SK-N-SH (cell line): ENCODE results near the gene IPO11. TPM values are rescaled to one million over a fixed set of nuclear protein-coding genes. Genes with fewer than 3 reads are reported as not detected.

Experiments
- CTCF ChIA-PET: fragments of 300-600, 350-600 bp; formaldehyde crosslinking; extraction: SDS; loops from one replicate; lab custom pipeline; 2021; lab: Yijun Ruan, JAX
- POLR2A ChIA-PET: fragments of 350-600 bp; sonication (Branson Sonifier 250); formaldehyde crosslinking; extraction: SDS; loops from one replicate; lab custom pipeline; 2020; ENCODE audit warnings: antibody characterized with exemption, inconsistent platforms; lab: Yijun Ruan, JAX
- DNase-seq: peaks from one replicate; pipeline ENCODE4 v3.0.0; 2012
- H2AFZ ChIP-seq: fragments of 200-600 bp; sonication (generic); 2 replicates; pipeline ENCODE4 v1.8.1; 2016; ENCODE audit warnings: antibody characterized with exemption, mild to moderate bottlenecking, low read depth
- H3F3A ChIP-seq: fragments of 200-600 bp; sonication (generic); replicated peaks from 2 replicates; pipeline ENCODE3; 2016; ENCODE audit warnings: antibody characterized with exemption, mild to moderate bottlenecking; ENCODE audit not compliant: insufficient read depth
- H3K27ac ChIP-seq, 2 experiments: fragments of 200-500 bp in 1 of 2; fragments of 200-600 bp in 1 of 2; sonication (Bioruptor generic) in 1 of 2; sonication (generic), shearing (Covaris generic) in 1 of 2; 2 replicates each; pipeline versions ENCODE4 v1.5.1 to v1.6.1; 2014 to 2016; ENCODE audit warnings: low read depth in 2 of 2, inconsistent platforms in 1 of 2, low read length in 1 of 2, mild to moderate bottlenecking in 1 of 2, mixed read lengths in 1 of 2
- H3K27me3 ChIP-seq: fragments of 200-600 bp; sonication (generic), shearing (Covaris generic); 2 replicates; pipeline ENCODE4 v1.6.1; 2016; ENCODE audit warnings: mixed run types; ENCODE audit not compliant: insufficient read depth
- H3K36me3 ChIP-seq, 2 experiments: fragments of 200-500 bp in 1 of 2; fragments of 200-600 bp in 1 of 2; sonication (Bioruptor generic) in 1 of 2; sonication (generic) in 1 of 2; replicated peaks in 1 of 2; 2 replicates each; pipeline versions ENCODE3 to v1.5.1; 2014 to 2016; ENCODE audit warnings: low read length in 1 of 2, mild to moderate bottlenecking in 1 of 2; ENCODE audit not compliant: insufficient read depth in 2 of 2, control insufficient read depth in 1 of 2
- H3K4me1 ChIP-seq, 2 experiments: fragments of 200-500 bp in 1 of 2; fragments of 200-600 bp in 1 of 2; sonication (Bioruptor generic) in 1 of 2; sonication (generic), shearing (Covaris generic) in 1 of 2; 2 replicates each; pipeline versions ENCODE4 v1.5.1 to v1.6.1; 2014 to 2016; ENCODE audit warnings: low read depth in 1 of 2, low read length in 1 of 2, mixed run types in 1 of 2; ENCODE audit not compliant: insufficient read depth in 2 of 2, control insufficient read depth in 1 of 2
- H3K4me2 ChIP-seq: fragments of 200-600 bp; sonication (generic), shearing (Covaris generic); 2 replicates; pipeline ENCODE4 v1.6.1; 2017; ENCODE audit warnings: mixed run types
- H3K4me3 ChIP-seq, 2 experiments: fragments of 200-500 bp in 1 of 2; fragments of 200-600 bp in 1 of 2; sonication (Bioruptor generic) in 1 of 2; sonication (generic), shearing (Covaris generic) in 1 of 2; 2 replicates each; pipeline versions ENCODE4 v1.5.1 to v1.8.1; 2014 to 2016; ENCODE audit warnings: low read depth in 2 of 2, inconsistent platforms in 1 of 2, low read length in 1 of 2, mild to moderate bottlenecking in 1 of 2, mixed read lengths in 1 of 2, moderate library complexity in 1 of 2
- H3K79me2 ChIP-seq: fragments of 200-600 bp; sonication (generic); 2 replicates; pipeline ENCODE4 v1.8.1; 2017; ENCODE audit warnings: mild to moderate bottlenecking; ENCODE audit not compliant: insufficient read depth
- H3K9ac ChIP-seq: fragments of 200-600 bp; sonication (generic); 2 replicates; pipeline ENCODE4 v1.6.1; 2017; ENCODE audit warnings: mixed run types
- H3K9me2 ChIP-seq: fragments of 200-600 bp; sonication (generic); 2 replicates; pipeline ENCODE4 v1.6.1; 2017; ENCODE audit warnings: mixed run types
- H3K9me3 ChIP-seq: fragments of 200-600 bp; sonication (generic); 2 replicates; pipeline ENCODE4 v1.6.1; 2017; ENCODE audit warnings: mixed run types, mild to moderate bottlenecking, moderate library complexity
- H4K20me1 ChIP-seq: fragments of 200-600 bp; sonication (generic); 2 replicates; pipeline ENCODE4 v1.6.1; 2017; ENCODE audit warnings: mild to moderate bottlenecking, mixed run types; ENCODE audit not compliant: insufficient read depth
- CTCF ChIP-seq: fragments of 200-600 bp; sonication (generic); IDR thresholded peaks from 2 replicates; pipeline ENCODE4 v1.6.1; 2017; ENCODE audit warnings: antibody characterized with exemption, mild to moderate bottlenecking, moderate library complexity
- ELF1 ChIP-seq: IDR thresholded peaks from 2 replicates; pipeline ENCODE4 v1.4.0; 2012
- FOSL2 ChIP-seq: IDR thresholded peaks from 2 replicates; pipeline ENCODE4 v1.4.0; 2012; ENCODE audit warnings: low read depth, mild to moderate bottlenecking, moderate library complexity, borderline replicate concordance
- FOXJ3 ChIP-seq: sonication (generic); formaldehyde crosslinking; IDR thresholded peaks from 2 replicates; pipeline ENCODE4 v1.5.1; 2020; ENCODE audit warnings: mild to moderate bottlenecking, missing genetic modification reagents
- GATA2 ChIP-seq: sonication (generic); formaldehyde crosslinking; IDR thresholded peaks from 2 replicates; pipeline ENCODE4 v1.5.0; 2020; ENCODE audit warnings: mild to moderate bottlenecking, missing genetic modification reagents
- JUND ChIP-seq: IDR thresholded peaks from 2 replicates; pipeline ENCODE4 v1.4.0; 2012
- MXI1 ChIP-seq: IDR thresholded peaks from 2 replicates; pipeline ENCODE4 v1.6.1; 2012; ENCODE audit warnings: mild to moderate bottlenecking, low read depth, low read length, improper control_type of control experiment
- PBX3 ChIP-seq: IDR thresholded peaks from 2 replicates; pipeline ENCODE4; 2012
- RAD21 ChIP-seq: IDR thresholded peaks from 2 replicates; pipeline ENCODE4 v1.6.1; 2012; ENCODE audit warnings: mild to moderate bottlenecking, low read length
- RFX5 ChIP-seq: IDR thresholded peaks from 2 replicates; pipeline ENCODE4 v1.6.1; 2012; ENCODE audit warnings: mild to moderate bottlenecking, improper control_type of control experiment, low read length
- RXRA ChIP-seq: IDR thresholded peaks from 2 replicates; pipeline ENCODE4 v1.4.0; 2012; ENCODE audit warnings: low read depth, mild to moderate bottlenecking, borderline replicate concordance
- SIN3A ChIP-seq: IDR thresholded peaks from 2 replicates; pipeline ENCODE4 v1.6.1; 2012; ENCODE audit warnings: low read depth, mild to moderate bottlenecking, low read length, moderate library complexity, borderline replicate concordance
- SMC3 ChIP-seq: IDR thresholded peaks from 2 replicates; pipeline ENCODE4 v1.6.1; 2012; ENCODE audit warnings: low read depth, low read length, improper control_type of control experiment
- TCF12 ChIP-seq: IDR thresholded peaks from 2 replicates; pipeline ENCODE4 v1.4.0; 2012
- USF1 ChIP-seq: IDR thresholded peaks from 2 replicates; pipeline ENCODE4 v1.4.0; 2012; ENCODE audit warnings: low read depth, borderline replicate concordance
- WGBS: methylation state at CpG from one replicate; pipeline ENCODE4 v1.1.6; 2017; ENCODE audit warnings: low lambda C conversion rate; 5-methylcytosine and 5-hydroxymethylcytosine counted together
- polyA plus RNA-seq, 3 experiments: library from polyadenylated mRNA; depleted of rRNA; stranded (reverse); fragments of >200 nt; gene quantifications; 2 replicates each; pipeline ENCODE4 v1.2.3, GENCODE V29; 2012

The IPO11 gene
- polyA plus RNA-seq, 1 of the 3 experiments (the other 2 are of a cell fraction), result 8.1 TPM

GRCh38 chr5:62419609-62420008 is 7.0 kb downstream of the IPO11 start (continued):
- TF ChIP-seq CTCF (no peak), RFX5 (no peak)

- H3K79me2 ChIP-seq, result peaks cover 99% of the 10 kb centered on the region
- H3K9me2 ChIP-seq, result no peaks in the 10 kb centered on the region
- DNase-seq, result no peak
- no peak overlapping the region for H3K27ac ChIP-seq
- no peak for TF ChIP-seq GATA2 (CRISPR knock-in tag)
- TF ChIP-seq MXI1, result no peak
- TF ChIP-seq RXRA, result no peak
- no peak for TF ChIP-seq JUND
- no peak for TF ChIP-seq SMC3
- no peak for TF ChIP-seq PBX3
- no peak for TF ChIP-seq FOXJ3 (CRISPR knock-in tag)
- no peak for TF ChIP-seq RAD21
- CTCF ChIA-PET, result interaction anchor here (0.8 to 1.0 kb wide), 2 partner anchors 17 to 39 kb away, joined by 3 read pairs; partner anchors contain the start of gene DIMT1
- POLR2A ChIA-PET, result interaction anchor here (0.6 kb wide), 1 partner anchor 25 kb away, joined by 4 read pairs; no protein-coding TSS in a partner anchor
- no peaks in the 10 kb centered on the region for H3K27me3 ChIP-seq
- no peaks in the 10 kb centered on the region for H3K4me1 ChIP-seq
- H3F3A ChIP-seq, result no peaks in the 10 kb centered on the region
- no peak overlapping the region for H2AFZ ChIP-seq
- 87% methylated on average over 1 of the region's 1 CpG for WGBS
- H3K36me3 ChIP-seq, result peaks cover 3 to 5% of the 10 kb centered on the region in 2 experiments
- H3K4me2 ChIP-seq, result no peak overlapping the region
- H3K9me3 ChIP-seq, result no peaks in the 10 kb centered on the region
- 0 out of 2 replicates have a peak, but pooled peaks cover 5% of the 10 kb centered on the region for H4K20me1 ChIP-seq
- H3K9ac ChIP-seq, result no peak overlapping the region
- no peak overlapping the region for H3K4me3 ChIP-seq
Observed at GRCh38 chr5:62421414-62421813, 8.9 kb downstream of the IPO11 start.

- POLR2A ChIA-PET, result no interaction called here
- no peaks in the 10 kb centered on the region for H3K9me3 ChIP-seq
- H2AFZ ChIP-seq, result no peak overlapping the region
- no peak overlapping the region for H3K27ac ChIP-seq
- H3K4me3 ChIP-seq, result no peak overlapping the region
- H3K4me1 ChIP-seq, result no peaks in the 10 kb centered on the region
- H3K27me3 ChIP-seq, result no peaks in the 10 kb centered on the region
- no peak overlapping the region for H3K4me2 ChIP-seq
- H3K36me3 ChIP-seq, result no peaks in the 10 kb centered on the region
- H3K79me2 ChIP-seq, result peaks cover 97% of the 10 kb centered on the region
- no peak overlapping the region for H3K9ac ChIP-seq
- WGBS, result 92% methylated on average over 1 of the region's 1 CpG
- CTCF ChIA-PET, result interaction anchor here (0.7 to 1.2 kb wide), 3 partner anchors 17 to 36 kb away, joined by 3 to 5 read pairs (median 3); no protein-coding TSS in a partner anchor
- H3F3A ChIP-seq, result no peaks in the 10 kb centered on the region
- H3K9me2 ChIP-seq, result no peaks in the 10 kb centered on the region
- 0 out of 2 replicates have a peak, but pooled peaks cover 8% of the 10 kb centered on the region for H4K20me1 ChIP-seq
- DNase-seq, result no peak
- TF ChIP-seq ELF1 (no peak), RFX5 (no peak), SIN3A (no peak), GATA2 (CRISPR knock-in tag) (no peak), RAD21 (no peak), USF1 (no peak), TCF12 (no peak), FOSL2 (no peak)
Observed at GRCh38 chr5:62424763-62425162, 12.2 kb downstream of the IPO11 start.
